Testis (tissue), 2 donors: ENCODE data around the gene OTOGL.

Experiments
- CTCF ChIP-seq, 3 experiments: fragments of 450-650 bp in 2 of 3; fragments of 200-600 bp in 1 of 3; sonication (generic) in 1 of 3; IDR thresholded peaks; one replicate each; pipeline ENCODE4 v1.5.1; 2016 to 2019; ENCODE audit warnings: antibody characterized with exemption in 3 of 3, mild to moderate bottlenecking in 2 of 3, moderate library complexity in 1 of 3
- POLR2A ChIP-seq: fragments of 450-650 bp; IDR thresholded peaks from one replicate; pipeline ENCODE4 v1.6.1; 2017; ENCODE audit warnings: antibody characterized with exemption, mild to moderate bottlenecking, moderate library complexity

DNA sequence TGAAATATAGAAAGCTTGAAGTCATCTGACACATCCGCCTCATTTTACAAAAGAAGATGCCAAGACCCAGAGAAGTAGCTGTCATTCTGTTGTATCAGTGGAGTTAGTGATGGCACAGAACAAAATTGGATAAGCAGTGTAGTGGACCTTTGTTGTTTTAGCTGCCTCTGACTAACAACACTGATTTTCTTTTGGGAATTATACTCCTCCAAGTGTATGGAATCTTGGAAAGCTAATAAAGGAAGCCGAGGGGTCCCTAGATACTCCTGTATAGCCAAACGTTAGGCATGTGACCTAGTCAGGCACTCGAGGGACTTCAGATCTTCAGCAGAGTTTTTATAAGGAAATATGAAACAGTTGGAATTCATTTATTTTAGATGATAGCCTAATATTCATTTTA lies 94.5 kb downstream of the OTOGL start:
- TF ChIP-seq CTCF (IDR thresholded peaks at IDR 0.05), result no peak
- TF ChIP-seq POLR2A, result no peak
